H9 (cell line): ENCODE results near the gene HCST. TPM values are rescaled to one million over a fixed set of nuclear protein-coding genes. Genes with fewer than 3 reads are reported as not detected.

Source experiments
- DNase-seq: peaks from one replicate; pipeline ENCODE4 v3.0.0-alpha.2; 2017
- H2AFZ ChIP-seq: one replicate; pipeline ENCODE4 v1.6.1; 2013; ENCODE audit warnings: mild to moderate bottlenecking, low read length, control low read depth, moderate library complexity
- H2AK5ac ChIP-seq: 2 replicates; pipeline ENCODE4 v1.6.1; 2013; ENCODE audit warnings: low read length, control low read depth, mixed read lengths; ENCODE audit not compliant: insufficient read length
- H2BK120ac ChIP-seq: one replicate; pipeline ENCODE4 v1.6.1; 2013; ENCODE audit warnings: low read depth, mild to moderate bottlenecking, low read length, control low read depth, inconsistent platforms; ENCODE audit not compliant: poor library complexity, severe bottlenecking
- H2BK12ac ChIP-seq: 2 replicates; pipeline ENCODE4 v1.6.1; 2013; ENCODE audit warnings: low read length, control low read depth, mixed read lengths, low read depth; ENCODE audit not compliant: insufficient read length
- H2BK15ac ChIP-seq: 2 replicates; pipeline ENCODE4 v1.6.1; 2013; ENCODE audit warnings: low read depth, low read length, control low read depth
- H2BK20ac ChIP-seq: one replicate; pipeline ENCODE4 v1.6.1; 2013; ENCODE audit warnings: low read depth, mild to moderate bottlenecking, low read length, control low read depth, inconsistent platforms; ENCODE audit not compliant: poor library complexity, severe bottlenecking
- H2BK5ac ChIP-seq: 2 replicates; pipeline ENCODE4 v1.6.1; 2013; ENCODE audit warnings: low read length, control low read depth, mixed read lengths; ENCODE audit not compliant: insufficient read length
- H3K14ac ChIP-seq: 2 replicates; pipeline ENCODE4 v1.6.1; 2013; ENCODE audit warnings: low read length, control low read depth; ENCODE audit not compliant: insufficient read depth
- H3K18ac ChIP-seq: 2 replicates; pipeline ENCODE4 v1.6.1; 2013; ENCODE audit warnings: low read depth, mild to moderate bottlenecking, mixed read lengths, low read length, control low read depth; ENCODE audit not compliant: insufficient read length
- H3K23ac ChIP-seq: 2 replicates; pipeline ENCODE4 v1.6.1; 2013; ENCODE audit warnings: low read length, control low read depth, mixed read lengths, low read depth; ENCODE audit not compliant: insufficient read length
- H3K23me2 ChIP-seq: 2 replicates; pipeline ENCODE4 v1.6.1; 2013; ENCODE audit warnings: low read depth, mild to moderate bottlenecking, mixed read lengths, low read length, control low read depth; ENCODE audit not compliant: insufficient read length, poor library complexity, severe bottlenecking
- H3K27ac ChIP-seq: 2 replicates; pipeline ENCODE4 v1.5.1; 2013; ENCODE audit warnings: low read length, control low read depth, mixed read lengths, low read depth; ENCODE audit not compliant: insufficient read length
- H3K27me3 ChIP-seq: 2 replicates; pipeline ENCODE4 v1.6.1; 2013; ENCODE audit warnings: low read length, control low read depth, inconsistent platforms; ENCODE audit not compliant: insufficient read depth
- H3K4ac ChIP-seq: 2 replicates; pipeline ENCODE4 v1.6.1; 2013; ENCODE audit warnings: low read depth, mild to moderate bottlenecking, control low read depth, inconsistent platforms, low read length, moderate library complexity
- H3K4me1 ChIP-seq: 2 replicates; pipeline ENCODE4 v1.6.1; 2013; ENCODE audit warnings: low read length, control low read depth, inconsistent platforms; ENCODE audit not compliant: insufficient read depth
- H3K4me2 ChIP-seq: 2 replicates; pipeline ENCODE4 v1.6.1; 2013; ENCODE audit warnings: low read length, control low read depth, mixed read lengths; ENCODE audit not compliant: insufficient read length, insufficient read depth
- H3K56ac ChIP-seq: 2 replicates; pipeline ENCODE4 v1.6.1; 2013; ENCODE audit warnings: low read depth, mild to moderate bottlenecking, mixed read lengths, low read length, control low read depth; ENCODE audit not compliant: insufficient read length
- H3K79me1 ChIP-seq: 2 replicates; pipeline ENCODE4 v1.6.1; 2013; ENCODE audit warnings: low read depth, mild to moderate bottlenecking, moderate library complexity, low read length, control low read depth, inconsistent platforms; ENCODE audit not compliant: insufficient read depth, poor library complexity, severe bottlenecking
- H3K79me2 ChIP-seq: 2 replicates; pipeline ENCODE4 v1.6.1; 2013; ENCODE audit warnings: low read length, control low read depth, inconsistent platforms; ENCODE audit not compliant: insufficient read depth
- H3K9ac ChIP-seq: 2 replicates; pipeline ENCODE4 v1.6.1; 2013; ENCODE audit warnings: low read length, control low read depth, mixed read lengths; ENCODE audit not compliant: insufficient read length; ENCODE audit errors: extremely low read depth
- H3K9me3 ChIP-seq: one replicate; pipeline ENCODE4 v1.6.1; 2013; ENCODE audit warnings: low read depth, low read length, inconsistent platforms; ENCODE audit not compliant: control insufficient read depth
- H3T11ph ChIP-seq: one replicate; pipeline ENCODE4 v1.6.1; 2013; ENCODE audit warnings: mild to moderate bottlenecking, low read length, control low read depth, inconsistent platforms
- H4K20me1 ChIP-seq: one replicate; pipeline ENCODE4 v1.6.1; 2013; ENCODE audit not compliant: control insufficient read depth, insufficient read length, insufficient read depth
- H4K5ac ChIP-seq: 2 replicates; pipeline ENCODE4 v1.6.1; 2013; ENCODE audit warnings: low read depth, mild to moderate bottlenecking, mixed read lengths, low read length, control low read depth; ENCODE audit not compliant: insufficient read length
- H4K8ac ChIP-seq: replicated peaks from 2 replicates; pipeline ENCODE4 v1.6.1; 2013; ENCODE audit warnings: low read length, control low read depth, mixed read lengths, low read depth; ENCODE audit not compliant: insufficient read length
- H4K91ac ChIP-seq: 2 replicates; pipeline ENCODE4 v1.6.1; 2013; ENCODE audit warnings: low read depth, mild to moderate bottlenecking, moderate library complexity, mixed read lengths, low read length, control low read depth; ENCODE audit not compliant: insufficient read length
- H3K27ac Mint-ChIP-seq, 3 experiments: 2 replicates in 2 of 3; 3 replicates in 1 of 3; pipeline ENCODE4 v1.8.0; 2020 to 2021; ENCODE audit warnings: mixed read lengths in 3 of 3, mild to moderate bottlenecking in 1 of 3, moderate library complexity in 1 of 3
- H3K27me3 Mint-ChIP-seq: 2 replicates; pipeline ENCODE4 v1.8.0; 2021; ENCODE audit warnings: low read depth, mild to moderate bottlenecking, moderate library complexity, mixed read lengths
- H3K36me3 Mint-ChIP-seq, 3 experiments: 2 replicates in 2 of 3; 3 replicates in 1 of 3; pipeline ENCODE4 v1.8.0; 2020 to 2021; ENCODE audit warnings: low read depth in 3 of 3, mixed read lengths in 3 of 3; ENCODE audit not compliant: insufficient read depth in 1 of 3
- H3K4me1 Mint-ChIP-seq, 2 experiments: 2 replicates each; pipeline ENCODE4 v1.8.0; 2020; ENCODE audit warnings: mixed read lengths in 2 of 2
- H3K4me3 Mint-ChIP-seq, 2 experiments: 2 replicates in 1 of 2; 3 replicates in 1 of 2; pipeline ENCODE4 v1.8.0; 2020 to 2021; ENCODE audit warnings: mild to moderate bottlenecking in 2 of 2, mixed read lengths in 2 of 2, moderate library complexity in 1 of 2
- H3K9me3 Mint-ChIP-seq, 2 experiments: 2 replicates in 1 of 2; 3 replicates in 1 of 2; pipeline ENCODE4 v1.8.0; 2020; ENCODE audit warnings: mild to moderate bottlenecking in 2 of 2, mixed read lengths in 2 of 2, moderate library complexity in 1 of 2
- WGBS: extraction: QIAGEN DNeasy Blood & Tissue Kit; methylation state at CpG from one replicate; pipeline ENCODE4 v1.1.7; 2013; ENCODE audit warnings: missing lambda C conversion rate, low lambda C conversion rate, mixed read lengths; ENCODE audit not compliant: insufficient read length; ENCODE audit errors: extremely low coverage; 5-methylcytosine and 5-hydroxymethylcytosine counted together
- total RNA-seq: library from RNA; stranded (reverse); gene quantifications from 2 replicates; pipeline ENCODE4 v1.2.1, GENCODE V29; 2021
- TF ChIP-seq, protein P1 (sequence below): fragments of 200-600 bp; sonication (generic); conservative IDR thresholded peaks from 3 replicates; pipeline ENCODE4 v1.8.0; 2021; ENCODE audit warnings: antibody characterized with exemption, mild to moderate bottlenecking

The HCST gene
- total RNA-seq, 1 experiment from 2014 or later: 0.68 TPM

DNA sequence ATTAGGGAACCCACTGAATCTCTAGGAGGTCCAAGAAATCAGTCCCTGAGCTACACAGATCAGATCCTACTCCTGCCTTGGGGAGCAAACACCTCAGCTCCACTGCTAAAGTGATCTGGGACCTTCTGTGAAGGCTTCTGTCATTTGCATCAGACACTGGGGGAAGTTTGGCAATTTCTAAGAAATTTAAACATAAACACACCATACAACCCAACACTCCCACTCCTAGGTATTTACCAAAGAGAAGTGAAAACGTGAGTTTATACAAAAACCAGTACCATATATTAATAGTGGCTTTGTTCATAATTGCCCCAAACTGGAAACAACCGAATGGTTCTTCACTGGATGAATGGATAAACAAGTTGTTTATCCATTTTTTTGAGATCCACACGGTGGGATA is 13.1 kb downstream of the HCST start:
- H3K27ac Mint-ChIP-seq: no peak overlapping the region
- Histone ChIP-seq H2AFZ (no peak overlapping the region), H3K56ac (no peak overlapping the region), H4K5ac (no peak overlapping the region), H4K20me1 (no peaks in the 10 kb centered on the region), H3K27ac (no peak overlapping the region), H4K8ac (no peak overlapping the region), H2BK120ac (no peak overlapping the region), H3K9ac (no peak overlapping the region), H3K18ac (no peak overlapping the region), H2BK20ac (no peak overlapping the region), H2BK15ac (no peak overlapping the region), H3K14ac (no peak overlapping the region), H3K27me3 (no peaks in the 10 kb centered on the region), H3K4me1 (no peaks in the 10 kb centered on the region), H3K23me2 (no peaks in the 10 kb centered on the region), H3T11ph (no peak overlapping the region), H3K79me1 (no peaks in the 10 kb centered on the region), H3K4me2 (no peak overlapping the region), H4K91ac (no peak overlapping the region), H2AK5ac (no peak overlapping the region), H3K9me3 (no peaks in the 10 kb centered on the region), H3K23ac (no peak overlapping the region), H3K4ac (no peak overlapping the region), H3K79me2 (no peaks in the 10 kb centered on the region), H2BK5ac (no peak overlapping the region), H2BK12ac (no peak overlapping the region)
- no CpG with 5 or more reads among the region's 3 CpGs for WGBS
- TF ChIP-seq, protein P1, sequence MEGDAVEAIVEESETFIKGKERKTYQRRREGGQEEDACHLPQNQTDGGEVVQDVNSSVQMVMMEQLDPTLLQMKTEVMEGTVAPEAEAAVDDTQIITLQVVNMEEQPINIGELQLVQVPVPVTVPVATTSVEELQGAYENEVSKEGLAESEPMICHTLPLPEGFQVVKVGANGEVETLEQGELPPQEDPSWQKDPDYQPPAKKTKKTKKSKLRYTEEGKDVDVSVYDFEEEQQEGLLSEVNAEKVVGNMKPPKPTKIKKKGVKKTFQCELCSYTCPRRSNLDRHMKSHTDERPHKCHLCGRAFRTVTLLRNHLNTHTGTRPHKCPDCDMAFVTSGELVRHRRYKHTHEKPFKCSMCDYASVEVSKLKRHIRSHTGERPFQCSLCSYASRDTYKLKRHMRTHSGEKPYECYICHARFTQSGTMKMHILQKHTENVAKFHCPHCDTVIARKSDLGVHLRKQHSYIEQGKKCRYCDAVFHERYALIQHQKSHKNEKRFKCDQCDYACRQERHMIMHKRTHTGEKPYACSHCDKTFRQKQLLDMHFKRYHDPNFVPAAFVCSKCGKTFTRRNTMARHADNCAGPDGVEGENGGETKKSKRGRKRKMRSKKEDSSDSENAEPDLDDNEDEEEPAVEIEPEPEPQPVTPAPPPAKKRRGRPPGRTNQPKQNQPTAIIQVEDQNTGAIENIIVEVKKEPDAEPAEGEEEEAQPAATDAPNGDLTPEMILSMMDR: no peak
- H3K4me3 Mint-ChIP-seq: no peak overlapping the region
- peaks cover 18% of the 10 kb centered on the region for H3K27me3 Mint-ChIP-seq
- H3K4me1 Mint-ChIP-seq: 0 out of 4 replicates have a peak, but pooled peaks cover 0 to 2% of the 10 kb centered on the region in 2 experiments
- no peaks in the 10 kb centered on the region for H3K9me3 Mint-ChIP-seq
- H3K36me3 Mint-ChIP-seq: no peaks in the 10 kb centered on the region
- no peak for DNase-seq
